OCI-LY1 (cell line): ENCODE measurements around the gene ADAMTSL3.

Experiments
- H2AFZ ChIP-seq: fragments of 200-600 bp; sonication (generic), shearing (Covaris generic); 2 replicates; pipeline ENCODE4 v1.6.0; 2014; ENCODE audit warnings: antibody characterized with exemption, mild to moderate bottlenecking, low read length
- H3F3A ChIP-seq: fragments of 200-600 bp; sonication (generic), shearing (Covaris generic); 2 replicates; pipeline ENCODE4 v1.6.0; 2014; ENCODE audit warnings: mild to moderate bottlenecking, antibody characterized with exemption, low read length, moderate library complexity; ENCODE audit not compliant: insufficient read depth
- H3K27ac ChIP-seq: fragments of 200-600 bp; sonication (generic); 2 replicates; pipeline ENCODE4 v1.5.1; 2014; ENCODE audit warnings: low read length, mixed run types, mild to moderate bottlenecking, low read depth; ENCODE audit not compliant: poor library complexity, severe bottlenecking
- H3K27me3 ChIP-seq: fragments of 200-600 bp; sonication (generic); 2 replicates; pipeline ENCODE4 v1.6.0; 2014; ENCODE audit warnings: antibody characterized with exemption, mild to moderate bottlenecking, low read length, moderate library complexity; ENCODE audit not compliant: insufficient read depth
- H3K36me3 ChIP-seq: fragments of 200-600 bp; sonication (generic); 2 replicates; pipeline ENCODE4 v1.6.1; 2014; ENCODE audit warnings: mild to moderate bottlenecking, antibody characterized with exemption, low read length, moderate library complexity, mixed read lengths; ENCODE audit not compliant: insufficient read depth
- H3K4me1 ChIP-seq: fragments of 200-600 bp; sonication (generic); 2 replicates; pipeline ENCODE4 v1.5.1; 2014; ENCODE audit warnings: mild to moderate bottlenecking, low read length, moderate library complexity; ENCODE audit not compliant: insufficient read depth, severe bottlenecking
- H3K4me2 ChIP-seq: fragments of 200-600 bp; sonication (generic), shearing (Covaris generic); 2 replicates; pipeline ENCODE4 v1.6.1; 2014; ENCODE audit warnings: low read length
- H3K4me3 ChIP-seq: fragments of 200-600 bp; sonication (generic); 2 replicates; pipeline ENCODE4 v1.5.1; 2014; ENCODE audit warnings: low read length, low read depth, mild to moderate bottlenecking, mixed read lengths; ENCODE audit not compliant: poor library complexity, severe bottlenecking
- H3K79me2 ChIP-seq: fragments of 200-600 bp; shearing (Covaris generic); 2 replicates; pipeline ENCODE4 v1.6.1; 2016; ENCODE audit warnings: mixed run types, low read length, mixed read lengths; ENCODE audit not compliant: insufficient read depth
- H3K9ac ChIP-seq: fragments of 200-600 bp; sonication (generic), shearing (Covaris generic); 2 replicates; pipeline ENCODE4 v1.6.1; 2014; ENCODE audit warnings: mild to moderate bottlenecking, low read length, mixed read lengths
- H3K9me2 ChIP-seq: fragments of 200-600 bp; sonication (generic), shearing (Covaris generic); 2 replicates; pipeline ENCODE4 v1.6.1; 2014; ENCODE audit warnings: low read depth, mild to moderate bottlenecking, low read length, mixed read lengths
- H3K9me3 ChIP-seq: fragments of 200-600 bp; shearing (Covaris generic); 2 replicates; pipeline ENCODE4 v1.6.1; 2014; ENCODE audit warnings: low read length, mixed read lengths
- H4K20me1 ChIP-seq: fragments of 200-600 bp; sonication (generic), shearing (Covaris generic); 2 replicates; pipeline ENCODE4 v1.6.0; 2016; ENCODE audit warnings: mild to moderate bottlenecking, low read length; ENCODE audit not compliant: insufficient read depth
- EZH2 ChIP-seq: fragments of 200-600 bp; sonication (generic), shearing (Covaris generic); IDR thresholded peaks from 2 replicates; pipeline ENCODE4 v1.8.0; 2017; ENCODE audit warnings: borderline replicate concordance, mixed run types, mild to moderate bottlenecking, antibody characterized with exemption, low read length, moderate library complexity, mixed read lengths
- TF ChIP-seq, protein P1 (sequence below): fragments of 200-600 bp; sonication (generic), shearing (Covaris generic); IDR thresholded peaks from 2 replicates; pipeline ENCODE4 v1.5.1; 2017; ENCODE audit warnings: mild to moderate bottlenecking, antibody characterized with exemption, low read length, moderate library complexity, mixed read lengths

Gene ADAMTSL3

DNA sequence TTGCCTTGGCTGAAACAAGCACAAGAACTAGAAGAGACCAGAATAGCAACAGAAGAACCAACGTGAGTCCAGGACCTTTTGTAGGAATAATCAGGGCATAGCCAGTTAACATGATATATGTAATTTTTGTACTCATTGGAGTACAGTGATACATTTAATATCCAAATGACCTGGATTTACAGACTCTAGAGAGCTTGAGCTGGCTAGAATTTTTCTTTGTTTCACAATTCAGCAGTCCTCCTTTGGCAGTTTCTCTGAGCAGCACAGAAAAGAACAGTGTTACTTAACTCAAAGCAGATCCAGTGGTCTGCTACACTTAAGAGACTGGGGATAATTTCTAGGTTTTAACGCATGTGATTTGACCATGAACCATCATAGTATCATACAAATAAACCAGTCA lies 245.7 kb downstream of the ADAMTSL3 start:
- Histone ChIP-seq H3K4me2 (no peak overlapping the region), H3K9ac (no peak overlapping the region), H3K4me3 (no peak overlapping the region), H3F3A (no peaks in the 10 kb centered on the region), H3K27ac (no peak overlapping the region), H3K79me2 (no peaks in the 10 kb centered on the region), H3K27me3 (no peaks in the 10 kb centered on the region), H4K20me1 (no peaks in the 10 kb centered on the region), H3K9me3 (no peaks in the 10 kb centered on the region), H3K36me3 (no peaks in the 10 kb centered on the region), H2AFZ (no peak overlapping the region), H3K9me2 (no peaks in the 10 kb centered on the region), H3K4me1 (no peaks in the 10 kb centered on the region)
- TF ChIP-seq, protein P1, sequence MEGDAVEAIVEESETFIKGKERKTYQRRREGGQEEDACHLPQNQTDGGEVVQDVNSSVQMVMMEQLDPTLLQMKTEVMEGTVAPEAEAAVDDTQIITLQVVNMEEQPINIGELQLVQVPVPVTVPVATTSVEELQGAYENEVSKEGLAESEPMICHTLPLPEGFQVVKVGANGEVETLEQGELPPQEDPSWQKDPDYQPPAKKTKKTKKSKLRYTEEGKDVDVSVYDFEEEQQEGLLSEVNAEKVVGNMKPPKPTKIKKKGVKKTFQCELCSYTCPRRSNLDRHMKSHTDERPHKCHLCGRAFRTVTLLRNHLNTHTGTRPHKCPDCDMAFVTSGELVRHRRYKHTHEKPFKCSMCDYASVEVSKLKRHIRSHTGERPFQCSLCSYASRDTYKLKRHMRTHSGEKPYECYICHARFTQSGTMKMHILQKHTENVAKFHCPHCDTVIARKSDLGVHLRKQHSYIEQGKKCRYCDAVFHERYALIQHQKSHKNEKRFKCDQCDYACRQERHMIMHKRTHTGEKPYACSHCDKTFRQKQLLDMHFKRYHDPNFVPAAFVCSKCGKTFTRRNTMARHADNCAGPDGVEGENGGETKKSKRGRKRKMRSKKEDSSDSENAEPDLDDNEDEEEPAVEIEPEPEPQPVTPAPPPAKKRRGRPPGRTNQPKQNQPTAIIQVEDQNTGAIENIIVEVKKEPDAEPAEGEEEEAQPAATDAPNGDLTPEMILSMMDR, result no peak

DNA sequence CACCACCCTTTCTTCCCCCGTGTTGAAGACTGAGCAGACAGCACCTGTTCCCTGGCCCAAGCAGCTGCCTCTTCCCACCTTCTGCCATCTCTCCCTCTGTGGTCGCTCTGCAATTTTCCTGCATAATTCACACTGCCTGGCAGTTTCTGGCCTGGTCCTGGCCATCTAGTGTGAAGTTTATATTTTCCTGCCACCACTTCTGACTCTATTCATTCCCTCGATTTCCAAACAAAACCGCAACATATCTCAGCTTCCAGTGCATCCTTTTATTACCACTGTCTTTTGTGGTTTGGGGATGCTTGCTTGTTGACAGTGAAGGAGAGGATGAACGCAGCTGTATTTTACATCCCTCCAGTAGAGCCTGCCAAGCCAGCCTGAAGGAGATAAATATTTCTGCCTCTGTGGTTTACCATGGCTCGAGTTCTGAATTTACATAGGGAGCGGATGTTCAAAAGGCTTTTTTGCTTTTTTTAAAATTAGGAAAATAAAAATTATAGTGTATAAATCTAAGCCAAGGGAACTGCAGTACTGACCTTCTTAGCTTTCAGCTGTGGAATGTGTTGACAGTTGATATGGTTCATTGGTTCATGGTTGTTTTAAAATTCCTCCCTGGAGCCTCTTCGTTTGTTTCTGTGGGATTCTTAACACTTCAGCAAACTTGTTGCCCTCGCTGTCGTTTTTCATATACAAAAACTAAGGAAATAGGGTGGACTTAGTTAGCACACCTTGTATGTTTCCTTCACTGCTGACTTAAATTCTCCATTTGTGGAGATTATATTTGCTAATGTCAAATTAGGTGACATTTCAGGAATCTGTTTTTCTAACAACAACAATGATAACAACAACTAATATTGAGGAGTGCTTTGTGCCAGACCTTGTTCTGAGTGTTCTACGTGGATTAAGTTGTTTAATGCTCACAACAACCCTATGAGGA lies 250.5 kb downstream of the ADAMTSL3 start:
- Histone ChIP-seq H3K9me2 (no peaks in the 10 kb centered on the region), H3F3A (no peaks in the 10 kb centered on the region), H3K4me2 (no peak overlapping the region), H3K27ac (no peak overlapping the region), H3K9me3 (no peaks in the 10 kb centered on the region), H2AFZ (no peak overlapping the region), H3K4me1 (no peaks in the 10 kb centered on the region), H3K36me3 (no peaks in the 10 kb centered on the region), H3K27me3 (no peaks in the 10 kb centered on the region), H4K20me1 (no peaks in the 10 kb centered on the region), H3K4me3 (no peak overlapping the region), H3K79me2 (no peaks in the 10 kb centered on the region), H3K9ac (no peak overlapping the region)
- TF ChIP-seq, protein P1, result no peak
- no peak for TF ChIP-seq EZH2

DNA sequence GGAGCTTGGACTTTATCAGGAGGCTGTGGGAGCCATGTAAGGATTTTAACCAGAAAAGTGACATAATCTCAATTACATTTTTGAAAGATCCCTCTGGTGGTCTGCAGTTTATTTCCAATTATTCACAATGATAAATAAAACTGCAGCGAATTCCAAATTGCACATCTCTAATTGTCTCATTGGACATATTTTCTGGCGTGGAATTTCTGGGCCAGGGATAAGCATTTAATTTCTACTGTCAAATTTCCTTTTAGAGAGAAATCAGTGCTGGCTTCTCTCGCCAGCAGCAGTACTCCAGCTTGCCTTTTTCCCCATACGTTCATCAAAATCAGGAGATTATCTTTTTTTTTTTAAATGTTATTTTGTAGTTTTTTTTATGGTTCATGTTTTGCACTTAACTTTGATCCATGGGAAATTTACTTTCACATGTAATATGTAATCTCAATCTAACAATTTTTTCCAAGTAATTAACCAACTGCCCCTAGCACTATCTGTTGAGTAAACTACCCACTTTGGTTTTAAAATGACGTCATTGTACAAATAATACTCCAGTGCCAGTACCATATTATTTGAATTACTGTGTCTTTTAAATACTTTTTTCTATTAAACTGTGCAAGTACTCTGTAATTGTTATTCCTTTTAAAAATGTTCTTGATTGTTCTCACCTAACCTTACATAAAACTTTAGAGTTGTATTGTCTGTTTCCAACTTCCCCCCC lies 251.8 kb downstream of the ADAMTSL3 start:
- no peaks in the 10 kb centered on the region for H3K9me3 ChIP-seq
- no peak overlapping the region for H3K27ac ChIP-seq
- no peaks in the 10 kb centered on the region for H3K4me1 ChIP-seq
- H3K9ac ChIP-seq, result no peak overlapping the region
- H3K27me3 ChIP-seq, result no peaks in the 10 kb centered on the region
- no peaks in the 10 kb centered on the region for H4K20me1 ChIP-seq
- H3K36me3 ChIP-seq, result no peaks in the 10 kb centered on the region
- H3K4me2 ChIP-seq, result no peak overlapping the region
- TF ChIP-seq, protein P1, result no peak
- no peak for TF ChIP-seq EZH2
- H3K9me2 ChIP-seq, result no peaks in the 10 kb centered on the region
- no peaks in the 10 kb centered on the region for H3K79me2 ChIP-seq
- no peaks in the 10 kb centered on the region for H3F3A ChIP-seq
- H2AFZ ChIP-seq, result no peak overlapping the region
- no peak overlapping the region for H3K4me3 ChIP-seq
